IMR-90 (cell line): Measurements from ENCODE around the gene CYFIP1. TPM values are rescaled to one million over a fixed set of nuclear protein-coding genes. Genes with fewer than 3 reads are reported as not detected.

ENCODE experiments used
- ATAC-seq: fragments of 200-7000 bp; cut with Tn5 transposase; 2 replicates; pipeline ENCODE4 v1.9.1; 2020; ENCODE audit warnings: low read depth, mild to moderate bottlenecking, moderate library complexity
- BruUV-seq: library from RNA; stranded (reverse); fragments of 400-500 nt; replicated peaks from 2 replicates; lab custom pipeline; 2021; lab: Mats Ljungman, UMichigan
- CTCF ChIA-PET: fragments of 300-600 bp; formaldehyde crosslinking; extraction: SDS; loops from one replicate; lab custom pipeline; 2021; ENCODE audit warnings: antibody characterized with exemption; lab: Yijun Ruan, JAX
- POLR2A ChIA-PET: fragments of 300-600 bp; sonication (Branson Sonifier 250); formaldehyde crosslinking; loops from one replicate; lab custom pipeline; 2022; ENCODE audit warnings: antibody characterized with exemption; ENCODE audit not compliant: unreplicated experiment; lab: Charles Lee
- DNase-seq: peaks from one replicate; pipeline ENCODE4 v3.0.0; 2013
- H2AFZ ChIP-seq: replicated peaks from 2 replicates; pipeline ENCODE3; 2013; ENCODE audit warnings: low read length, mild to moderate bottlenecking; ENCODE audit not compliant: poor library complexity
- H2AK5ac ChIP-seq: 2 replicates; pipeline ENCODE4 v1.6.1; 2013; ENCODE audit warnings: low read depth, low read length, inconsistent platforms
- H2AK9ac ChIP-seq: replicated peaks from 2 replicates; pipeline ENCODE3; 2013; ENCODE audit warnings: mild to moderate bottlenecking, low read depth, low read length, moderate library complexity; ENCODE audit not compliant: poor library complexity
- H2BK120ac ChIP-seq: 2 replicates; pipeline ENCODE4 v1.6.1; 2013; ENCODE audit warnings: low read depth, low read length, inconsistent platforms
- H2BK15ac ChIP-seq: 3 replicates; pipeline ENCODE4 v1.6.1; 2013; ENCODE audit warnings: low read depth, low read length, inconsistent platforms
- H2BK20ac ChIP-seq: 2 replicates; pipeline ENCODE4 v1.6.1; 2013; ENCODE audit warnings: low read depth, mild to moderate bottlenecking, inconsistent platforms, low read length, moderate library complexity
- H2BK5ac ChIP-seq: 2 replicates; pipeline ENCODE4 v1.6.1; 2013; ENCODE audit warnings: mild to moderate bottlenecking, low read depth, low read length, inconsistent platforms; ENCODE audit not compliant: poor library complexity, severe bottlenecking
- H3K14ac ChIP-seq: replicated peaks from 2 replicates; pipeline ENCODE4 v1.6.1; 2013; ENCODE audit warnings: low read depth, low read length, inconsistent platforms
- H3K18ac ChIP-seq: 2 replicates; pipeline ENCODE4 v1.6.1; 2013; ENCODE audit warnings: low read depth, low read length, control low read depth
- H3K23ac ChIP-seq: 2 replicates; pipeline ENCODE4 v1.6.1; 2013; ENCODE audit warnings: low read depth, low read length, inconsistent platforms
- H3K27ac ChIP-seq: 2 replicates; pipeline ENCODE4 v1.5.1; 2013; ENCODE audit warnings: mild to moderate bottlenecking, control low read depth, low read length; ENCODE audit not compliant: insufficient read depth
- H3K27me3 ChIP-seq: 2 replicates; pipeline ENCODE4 v1.6.1; 2013; ENCODE audit warnings: low read length; ENCODE audit not compliant: control insufficient read depth, insufficient read depth
- H3K36me3 ChIP-seq: 2 replicates; pipeline ENCODE4 v1.6.1; 2013; ENCODE audit warnings: low read length, mixed read lengths; ENCODE audit not compliant: control insufficient read depth, insufficient read depth
- H3K4ac ChIP-seq: 2 replicates; pipeline ENCODE4 v1.6.1; 2013; ENCODE audit warnings: low read depth, low read length, inconsistent platforms
- H3K4me1 ChIP-seq: 2 replicates; pipeline ENCODE4 v1.6.1; 2013; ENCODE audit warnings: low read length, mixed read lengths; ENCODE audit not compliant: control insufficient read depth, insufficient read depth
- H3K4me2 ChIP-seq: 2 replicates; pipeline ENCODE4 v1.6.1; 2013; ENCODE audit warnings: low read depth, mild to moderate bottlenecking, control low read depth, low read length, moderate library complexity
- H3K4me3 ChIP-seq: 2 replicates; pipeline ENCODE4 v1.5.1; 2013; ENCODE audit warnings: low read depth, mild to moderate bottlenecking, control low read depth, low read length, moderate library complexity; ENCODE audit not compliant: insufficient read depth
- H3K56ac ChIP-seq: 2 replicates; pipeline ENCODE4 v1.6.1; 2013; ENCODE audit warnings: low read length, inconsistent platforms; ENCODE audit not compliant: insufficient read depth; ENCODE audit errors: extremely low read depth
- H3K79me1 ChIP-seq, 2 experiments: 2 replicates each; pipeline ENCODE4 v1.6.1; 2013; ENCODE audit warnings: low read length in 2 of 2, inconsistent platforms in 1 of 2, low read depth in 1 of 2
- H3K9ac ChIP-seq: 2 replicates; pipeline ENCODE4 v1.6.1; 2013; ENCODE audit warnings: low read depth, low read length, control low read depth
- H3K9me1 ChIP-seq: 2 replicates; pipeline ENCODE4 v1.6.1; 2013; ENCODE audit warnings: low read length, inconsistent platforms; ENCODE audit not compliant: insufficient read depth
- H3K9me3 ChIP-seq: 2 replicates; pipeline ENCODE4 v1.6.1; 2013; ENCODE audit warnings: low read length; ENCODE audit not compliant: control insufficient read depth, insufficient read depth
- H4K20me1 ChIP-seq: 2 replicates; pipeline ENCODE4 v1.6.1; 2013; ENCODE audit warnings: low read length, inconsistent platforms; ENCODE audit not compliant: insufficient read depth
- H4K5ac ChIP-seq: 2 replicates; pipeline ENCODE4 v1.6.1; 2013; ENCODE audit warnings: mild to moderate bottlenecking, low read depth, low read length, control low read depth
- H4K8ac ChIP-seq, 2 experiments: 2 replicates each; pipeline ENCODE4 v1.6.1; 2013; ENCODE audit warnings: low read depth in 2 of 2, low read length in 2 of 2, control low read depth in 1 of 2, inconsistent platforms in 1 of 2
- H4K91ac ChIP-seq: 2 replicates; pipeline ENCODE4 v1.6.1; 2013; ENCODE audit warnings: low read depth, low read length, inconsistent platforms; ENCODE audit not compliant: insufficient read depth
- BHLHE40 ChIP-seq: fragments of 150-350 bp; IDR thresholded peaks from 2 replicates; pipeline ENCODE4 v1.6.1; 2016; ENCODE audit warnings: mild to moderate bottlenecking, low read depth, low read length
- CEBPB ChIP-seq: IDR thresholded peaks from 2 replicates; pipeline ENCODE4 v1.6.1; 2012; ENCODE audit warnings: low read depth, low read length, improper control_type of control experiment
- CHD1 ChIP-seq: IDR thresholded peaks from 2 replicates; pipeline ENCODE4 v1.6.1; 2012; ENCODE audit warnings: low read depth, low read length, improper control_type of control experiment
- MAFK ChIP-seq: IDR thresholded peaks from 2 replicates; pipeline ENCODE4 v1.6.1; 2012; ENCODE audit warnings: low read depth, low read length, improper control_type of control experiment
- MAZ ChIP-seq: IDR thresholded peaks from 2 replicates; pipeline ENCODE4 v1.6.1; 2012; ENCODE audit warnings: low read depth, mild to moderate bottlenecking, low read length, improper control_type of control experiment, moderate library complexity, borderline replicate concordance
- NFE2L2 ChIP-seq: fragments of 150-350 bp; IDR thresholded peaks from 2 replicates; pipeline ENCODE4 v1.6.1; 2016; ENCODE audit warnings: low read depth, mild to moderate bottlenecking, low read length
- RCOR1 ChIP-seq: IDR thresholded peaks from 2 replicates; pipeline ENCODE4 v1.6.1; 2012; ENCODE audit warnings: mild to moderate bottlenecking, low read length, improper control_type of control experiment; ENCODE audit not compliant: insufficient replicate concordance
- RFX5 ChIP-seq: IDR thresholded peaks from 2 replicates; pipeline ENCODE4 v1.8.0; 2012; ENCODE audit warnings: low read depth, mild to moderate bottlenecking, low read length, moderate library complexity
- SMC3 ChIP-seq: fragments of 150-350 bp; IDR thresholded peaks from 2 replicates; pipeline ENCODE4 v1.6.1; 2016; ENCODE audit warnings: low read depth, mild to moderate bottlenecking, antibody characterized with exemption, low read length, moderate library complexity
- WGBS, 2 experiments: methylation state at CpG; one replicate each; pipeline versions ENCODE4 v1.1.5 to v1.1.7; 2013; ENCODE audit warnings: missing lambda C conversion rate in 2 of 2; ENCODE audit not compliant: insufficient read length in 1 of 2; ENCODE audit errors: extremely low coverage in 2 of 2; 5-methylcytosine and 5-hydroxymethylcytosine counted together
- dilution Hi-C: fragments of 300-500 bp; cut with HindIII; formaldehyde crosslinking; loops from one replicate; pipeline ENCODE4 v1.14.3; 2018; ENCODE audit warnings: low sequenced_read_pairs; ENCODE audit not compliant: unreplicated experiment
- in situ Hi-C: fragments of 300-500 bp; cut with MboI; formaldehyde crosslinking; loops from 3 replicates; pipeline ENCODE4 v1.14.3; 2019; ENCODE audit warnings: low sequenced_read_pairs, inconsistent platforms, mixed read lengths
- intact Hi-C: fragments of 100-400 bp; cut with micrococcal nuclease; formaldehyde crosslinking; loops from 2 replicates; pipeline ENCODE4 v1.10.0; 2022
- polyA plus RNA-seq, 3 experiments: library from polyadenylated mRNA; depleted of rRNA; stranded (reverse); fragments of >200 nt; gene quantifications; 2 replicates each; pipeline ENCODE4 v1.2.3, GENCODE V29; 2012; ENCODE audit warnings: low replicate concordance in 1 of 3
- total RNA-seq: library from RNA; depleted of rRNA; stranded (reverse); fragments of >200 nt; gene quantifications from 2 replicates; pipeline ENCODE4 v1.2.3, GENCODE V29; 2012
- TF ChIP-seq, protein P1 (sequence below): fragments of 150-350 bp; IDR thresholded peaks from 2 replicates; pipeline ENCODE4 v1.6.1; 2016; ENCODE audit warnings: low read depth, mild to moderate bottlenecking, low read length, moderate library complexity, borderline replicate concordance
- TF ChIP-seq, protein P2 (sequence below): conservative IDR thresholded peaks from 2 replicates; pipeline ENCODE4 v1.5.1; 2012; ENCODE audit warnings: mild to moderate bottlenecking, low read depth, low read length, improper control_type of control experiment
- TF ChIP-seq, protein P3 (sequence below): fragments of 150-350 bp; IDR thresholded peaks from 2 replicates; pipeline ENCODE4 v1.6.1; 2017; ENCODE audit warnings: mild to moderate bottlenecking, antibody characterized with exemption, low read length, low read depth

CYFIP1 gene
- total and polyA plus RNA-seq, 2 of the 4 experiments (the other 2 are of a cell fraction): 58.4 to 163 TPM

DNA sequence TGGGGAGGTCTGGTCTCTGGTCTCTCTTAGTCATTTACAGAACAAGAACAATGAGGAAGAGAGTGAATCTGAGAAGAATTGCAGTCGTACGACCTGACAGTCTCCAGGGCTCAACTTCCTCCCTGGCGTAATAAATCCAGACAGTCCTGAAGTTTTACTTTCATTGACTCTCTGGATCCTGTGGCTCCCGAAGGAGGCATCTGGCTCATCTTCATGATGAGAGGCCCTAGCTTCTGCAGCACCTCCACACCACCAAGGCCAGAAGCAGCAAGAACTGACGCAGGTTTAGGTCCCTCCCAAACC is 11.8 kb upstream of the CYFIP1 start:
- no peak overlapping the region for H2AFZ ChIP-seq
- WGBS, 2 experiments: 87% methylated on average over 3 of the region's 5 CpGs; no CpG with 5 or more reads in 1 of the 2 experiments
- H3K23ac ChIP-seq: no peak overlapping the region; the same call in 1 of the 2 replicates
- no peak overlapping the region for H2AK5ac ChIP-seq
- no peak overlapping the region for H2AK9ac ChIP-seq
- H4K20me1 ChIP-seq: no peaks in the 10 kb centered on the region
- DNase-seq (no peak), ATAC-seq (no peak)
- CTCF ChIA-PET: no interaction called here
- H3K56ac ChIP-seq: no peak overlapping the region
- no peak overlapping the region for H2BK15ac ChIP-seq
- no peak overlapping the region for H4K91ac ChIP-seq
- no peak overlapping the region for H4K5ac ChIP-seq
- dilution Hi-C loops: no loop called here
- TF ChIP-seq RFX5: no peak
- TF ChIP-seq, protein P1, sequence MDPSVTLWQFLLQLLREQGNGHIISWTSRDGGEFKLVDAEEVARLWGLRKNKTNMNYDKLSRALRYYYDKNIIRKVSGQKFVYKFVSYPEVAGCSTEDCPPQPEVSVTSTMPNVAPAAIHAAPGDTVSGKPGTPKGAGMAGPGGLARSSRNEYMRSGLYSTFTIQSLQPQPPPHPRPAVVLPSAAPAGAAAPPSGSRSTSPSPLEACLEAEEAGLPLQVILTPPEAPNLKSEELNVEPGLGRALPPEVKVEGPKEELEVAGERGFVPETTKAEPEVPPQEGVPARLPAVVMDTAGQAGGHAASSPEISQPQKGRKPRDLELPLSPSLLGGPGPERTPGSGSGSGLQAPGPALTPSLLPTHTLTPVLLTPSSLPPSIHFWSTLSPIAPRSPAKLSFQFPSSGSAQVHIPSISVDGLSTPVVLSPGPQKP: no peak
- TF ChIP-seq, protein P2, sequence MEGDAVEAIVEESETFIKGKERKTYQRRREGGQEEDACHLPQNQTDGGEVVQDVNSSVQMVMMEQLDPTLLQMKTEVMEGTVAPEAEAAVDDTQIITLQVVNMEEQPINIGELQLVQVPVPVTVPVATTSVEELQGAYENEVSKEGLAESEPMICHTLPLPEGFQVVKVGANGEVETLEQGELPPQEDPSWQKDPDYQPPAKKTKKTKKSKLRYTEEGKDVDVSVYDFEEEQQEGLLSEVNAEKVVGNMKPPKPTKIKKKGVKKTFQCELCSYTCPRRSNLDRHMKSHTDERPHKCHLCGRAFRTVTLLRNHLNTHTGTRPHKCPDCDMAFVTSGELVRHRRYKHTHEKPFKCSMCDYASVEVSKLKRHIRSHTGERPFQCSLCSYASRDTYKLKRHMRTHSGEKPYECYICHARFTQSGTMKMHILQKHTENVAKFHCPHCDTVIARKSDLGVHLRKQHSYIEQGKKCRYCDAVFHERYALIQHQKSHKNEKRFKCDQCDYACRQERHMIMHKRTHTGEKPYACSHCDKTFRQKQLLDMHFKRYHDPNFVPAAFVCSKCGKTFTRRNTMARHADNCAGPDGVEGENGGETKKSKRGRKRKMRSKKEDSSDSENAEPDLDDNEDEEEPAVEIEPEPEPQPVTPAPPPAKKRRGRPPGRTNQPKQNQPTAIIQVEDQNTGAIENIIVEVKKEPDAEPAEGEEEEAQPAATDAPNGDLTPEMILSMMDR: no peak
- TF ChIP-seq BHLHE40: no peak
- no peak for TF ChIP-seq SMC3
- no peak for TF ChIP-seq NFE2L2
- no peak for TF ChIP-seq RCOR1
- TF ChIP-seq CHD1: no peak
- TF ChIP-seq, protein P3, sequence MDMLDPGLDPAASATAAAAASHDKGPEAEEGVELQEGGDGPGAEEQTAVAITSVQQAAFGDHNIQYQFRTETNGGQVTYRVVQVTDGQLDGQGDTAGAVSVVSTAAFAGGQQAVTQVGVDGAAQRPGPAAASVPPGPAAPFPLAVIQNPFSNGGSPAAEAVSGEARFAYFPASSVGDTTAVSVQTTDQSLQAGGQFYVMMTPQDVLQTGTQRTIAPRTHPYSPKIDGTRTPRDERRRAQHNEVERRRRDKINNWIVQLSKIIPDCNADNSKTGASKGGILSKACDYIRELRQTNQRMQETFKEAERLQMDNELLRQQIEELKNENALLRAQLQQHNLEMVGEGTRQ: no peak
- TF ChIP-seq MAZ: no peak
- no peak for TF ChIP-seq MAFK
- no peak for TF ChIP-seq CEBPB
- H3K79me1 ChIP-seq: no peaks in the 10 kb centered on the region
- no peak overlapping the region for H3K18ac ChIP-seq
- peaks cover 8% of the 10 kb centered on the region for H3K36me3 ChIP-seq
- no peak overlapping the region for H3K4me2 ChIP-seq
- H2BK20ac ChIP-seq: no peak overlapping the region
- H3K4ac ChIP-seq: 0 out of 2 replicates have a peak overlapping the region, but pooled peaks have one; percentile 9
- H3K27me3 ChIP-seq: no peaks in the 10 kb centered on the region
- no peak overlapping the region for H3K4me3 ChIP-seq
- no peak overlapping the region for H2BK120ac ChIP-seq
- 0 out of 4 replicates have a peak overlapping the region, but pooled peaks of 1 of the 2 experiments have one; percentile 49 for H4K8ac ChIP-seq
- H3K9ac ChIP-seq: no peak overlapping the region
- in situ Hi-C loops: no loop called here
- intact Hi-C loops: no loop called here
- H2BK5ac ChIP-seq: no peak overlapping the region
- 0 out of 2 replicates have a peak overlapping the region, but pooled peaks have one; percentile 28 for H3K14ac ChIP-seq
- H3K9me1 ChIP-seq: peaks cover 15% of the 10 kb centered on the region
- H3K27ac ChIP-seq: no peak overlapping the region
- no peaks in the 10 kb centered on the region for H3K9me3 ChIP-seq
- POLR2A ChIA-PET: no interaction called here
- H3K4me1 ChIP-seq: peaks cover 7% of the 10 kb centered on the region; the same call in 1 of the 2 replicates
- no TSS peak for BruUV-seq
